ENCODE measurements around the gene DGLUCY.
"Not testable (repeated sequence)": the region's sequence is repeated elsewhere in the genome, so short reads cannot be mapped to it uniquely, and the experiment has no call there.

Gene DGLUCY

DNA sequence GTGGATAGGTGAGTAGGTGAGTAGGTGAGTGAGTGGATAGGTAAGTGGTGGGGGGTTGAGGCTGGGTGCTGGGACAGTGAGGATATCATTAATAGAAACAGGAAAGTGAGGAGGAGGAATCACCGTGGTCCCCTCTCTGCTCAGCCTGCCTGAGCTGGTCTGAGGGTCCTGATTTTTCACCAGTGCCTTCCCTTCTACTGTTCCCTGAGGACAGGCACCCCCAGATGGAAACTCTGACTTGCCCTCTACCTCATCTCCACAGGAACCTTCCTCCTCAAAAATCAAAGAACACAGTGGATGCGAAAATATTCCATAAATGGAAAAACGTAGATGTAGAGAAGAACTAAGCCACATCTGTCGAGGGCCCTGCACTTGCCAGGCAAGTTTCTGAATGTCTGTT lies 128.8 kb downstream of the DGLUCY start:
- no peak for DNase-seq (ENCODE audit: low read depth)

DNA sequence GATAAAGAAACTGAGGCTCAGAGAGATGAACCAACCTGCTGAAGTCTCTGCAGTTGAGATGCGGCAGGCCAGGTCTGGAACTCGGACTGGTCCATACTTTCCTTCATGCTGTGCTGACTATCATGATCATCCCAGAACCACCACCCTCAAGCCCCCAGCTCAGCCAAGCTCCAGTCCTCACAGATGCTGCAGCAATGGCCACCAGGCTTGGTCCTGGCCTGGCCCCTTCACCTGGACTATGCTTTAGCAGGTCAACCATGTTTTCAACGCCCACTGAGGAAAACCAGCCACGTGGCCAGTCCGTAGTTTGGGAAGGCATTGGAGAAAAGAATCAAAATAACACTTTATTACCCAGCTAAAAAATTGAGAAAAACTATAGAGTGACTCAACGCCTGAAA lies 129.2 kb downstream of the DGLUCY start:
- no peak for DNase-seq (ENCODE audit: low read depth)
- TF ChIP-seq, protein P1, sequence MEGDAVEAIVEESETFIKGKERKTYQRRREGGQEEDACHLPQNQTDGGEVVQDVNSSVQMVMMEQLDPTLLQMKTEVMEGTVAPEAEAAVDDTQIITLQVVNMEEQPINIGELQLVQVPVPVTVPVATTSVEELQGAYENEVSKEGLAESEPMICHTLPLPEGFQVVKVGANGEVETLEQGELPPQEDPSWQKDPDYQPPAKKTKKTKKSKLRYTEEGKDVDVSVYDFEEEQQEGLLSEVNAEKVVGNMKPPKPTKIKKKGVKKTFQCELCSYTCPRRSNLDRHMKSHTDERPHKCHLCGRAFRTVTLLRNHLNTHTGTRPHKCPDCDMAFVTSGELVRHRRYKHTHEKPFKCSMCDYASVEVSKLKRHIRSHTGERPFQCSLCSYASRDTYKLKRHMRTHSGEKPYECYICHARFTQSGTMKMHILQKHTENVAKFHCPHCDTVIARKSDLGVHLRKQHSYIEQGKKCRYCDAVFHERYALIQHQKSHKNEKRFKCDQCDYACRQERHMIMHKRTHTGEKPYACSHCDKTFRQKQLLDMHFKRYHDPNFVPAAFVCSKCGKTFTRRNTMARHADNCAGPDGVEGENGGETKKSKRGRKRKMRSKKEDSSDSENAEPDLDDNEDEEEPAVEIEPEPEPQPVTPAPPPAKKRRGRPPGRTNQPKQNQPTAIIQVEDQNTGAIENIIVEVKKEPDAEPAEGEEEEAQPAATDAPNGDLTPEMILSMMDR (conservative IDR thresholded peaks at IDR 0.05; ENCODE audit: low read depth, low read length), result no peak
- H3K4me3 ChIP-seq (ENCODE audit: low read depth, low read length), result no peak overlapping the region

More for the DNA sequence above, 128.8 kb downstream of the DGLUCY start:
- H3K4me3 ChIP-seq (ENCODE audit: low read depth, low read length), result no peak overlapping the region
- TF ChIP-seq, protein P1 (conservative IDR thresholded peaks at IDR 0.05; ENCODE audit: low read depth, low read length), result no peak

DNA sequence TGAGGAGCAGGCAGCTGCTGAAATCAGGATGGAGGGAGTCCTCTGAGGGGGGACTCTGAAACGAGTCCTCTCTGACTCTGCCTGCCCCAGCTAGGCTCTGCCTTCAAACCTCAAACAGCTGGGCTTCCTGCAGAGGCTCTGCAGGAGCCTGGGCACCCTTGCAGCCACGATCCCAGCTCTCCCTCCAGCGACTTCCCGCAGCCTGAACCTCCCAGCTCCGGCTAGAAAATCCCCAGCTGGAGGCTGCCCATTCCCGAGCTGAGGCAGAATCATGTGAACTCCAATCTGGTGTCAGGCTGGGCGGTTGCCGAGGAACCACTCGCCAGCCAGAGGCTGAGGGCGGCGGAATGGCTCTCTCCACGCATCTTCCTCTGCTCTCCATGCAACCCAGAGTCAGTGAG lies 130.6 kb downstream of the DGLUCY start, which contains the start of gene GPR68:
GPR68 (minus strand) TSS at position 204 of the 401 bp plus-strand sequence. CDS start 9,654 bp downstream, outside the sequence.
- no peak within 1 kb of the TSS for H3K4me3 ChIP-seq (ENCODE audit: low read depth, low read length)
- TF ChIP-seq, protein P1 (conservative IDR thresholded peaks at IDR 0.05; ENCODE audit: low read depth, low read length), result no peak
- peak; percentile 56 for DNase-seq (ENCODE audit: low read depth)

DNA sequence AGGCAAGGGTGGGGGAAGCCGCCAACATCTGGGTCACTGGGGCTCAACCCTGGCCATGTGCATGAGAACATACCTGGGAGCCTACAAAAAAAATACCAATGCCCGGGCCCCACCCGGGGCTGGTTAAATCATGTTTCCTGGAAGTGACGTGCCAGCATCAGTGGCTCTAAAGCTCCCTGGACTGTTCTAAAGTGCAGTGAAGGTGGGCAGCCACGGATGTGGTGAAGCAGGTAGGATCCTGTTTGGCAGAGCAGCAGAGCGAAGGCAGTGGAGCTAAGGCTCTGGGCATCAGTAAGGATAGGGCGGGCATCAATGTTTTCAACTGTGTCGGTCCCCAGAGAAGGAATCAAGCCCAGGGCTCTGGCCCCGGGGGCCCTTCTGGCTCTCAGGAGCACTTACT lies 131.2 kb downstream of the DGLUCY start:
- TF ChIP-seq, protein P1 (conservative IDR thresholded peaks at IDR 0.05; ENCODE audit: low read depth, low read length), result no peak
- H3K4me3 ChIP-seq (ENCODE audit: low read depth, low read length), result no peak overlapping the region
- DNase-seq (ENCODE audit: low read depth), result no peak

DNA sequence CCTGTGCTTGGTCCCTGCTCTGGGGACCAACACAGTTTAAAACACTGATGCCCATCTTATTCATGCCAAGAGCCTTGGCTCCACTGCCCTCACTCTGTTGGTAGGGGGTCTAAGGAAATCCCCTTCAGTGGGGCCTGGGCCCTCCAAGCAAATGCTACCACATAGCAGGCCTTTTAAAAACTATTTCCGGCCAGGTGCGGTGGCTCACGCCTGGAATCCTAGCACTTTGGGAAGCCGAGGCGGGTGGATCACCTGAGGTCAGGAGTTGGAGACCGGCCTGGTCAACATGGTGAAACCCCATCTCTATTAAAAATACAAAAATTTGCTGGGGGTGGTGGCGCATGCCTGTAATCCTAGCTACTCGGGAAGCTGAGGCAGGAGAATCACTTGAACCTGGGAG lies 131.7 kb downstream of the DGLUCY start:
- H3K4me3 ChIP-seq (ENCODE audit: low read depth, low read length); DNase-seq (ENCODE audit: low read depth): not testable (repeated sequence)

DNA sequence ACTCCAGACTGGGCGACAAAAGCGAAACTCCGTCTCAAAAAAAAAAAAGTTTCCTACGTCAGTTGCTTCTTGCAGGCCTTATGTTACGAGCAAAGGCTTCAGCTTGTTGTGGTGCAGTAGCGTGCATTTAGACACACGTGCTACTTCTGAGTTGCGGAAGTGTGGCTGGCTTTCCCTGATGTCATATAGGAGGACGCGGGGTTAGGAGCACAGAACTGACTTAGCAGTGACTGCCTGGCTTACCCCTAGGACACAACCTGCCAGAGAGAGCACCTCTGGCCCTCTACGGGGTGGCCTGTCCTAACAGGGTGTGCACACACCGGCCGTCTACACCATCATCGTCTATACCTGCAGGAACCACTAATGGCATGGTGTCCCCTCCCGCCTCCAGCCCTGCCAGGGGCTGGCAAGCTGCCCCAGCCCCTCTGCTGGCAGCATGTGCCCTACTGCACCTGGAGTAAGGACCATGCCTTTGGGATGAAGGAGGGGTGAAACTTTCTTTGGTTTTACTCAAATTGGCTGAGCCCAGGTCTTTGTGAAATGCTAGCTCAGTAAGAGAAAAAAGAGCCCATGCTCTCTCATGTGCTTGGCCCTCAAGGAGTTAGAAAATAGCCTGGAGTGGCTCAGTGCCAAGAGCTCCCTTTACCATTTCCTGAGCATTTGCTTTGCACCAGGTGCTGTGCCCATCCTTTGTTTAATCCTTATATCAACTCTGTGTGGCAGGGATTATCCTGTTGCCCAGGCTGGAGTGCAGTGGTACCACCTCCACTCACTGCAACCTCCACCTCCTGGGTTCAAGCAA lies 132.4 kb downstream of the DGLUCY start:
- no peak overlapping the region for H3K4me3 ChIP-seq (ENCODE audit: low read depth, low read length)
- TF ChIP-seq, protein P1 (conservative IDR thresholded peaks at IDR 0.05; ENCODE audit: low read depth, low read length), result no peak
- DNase-seq (ENCODE audit: low read depth), result no peak

DNA sequence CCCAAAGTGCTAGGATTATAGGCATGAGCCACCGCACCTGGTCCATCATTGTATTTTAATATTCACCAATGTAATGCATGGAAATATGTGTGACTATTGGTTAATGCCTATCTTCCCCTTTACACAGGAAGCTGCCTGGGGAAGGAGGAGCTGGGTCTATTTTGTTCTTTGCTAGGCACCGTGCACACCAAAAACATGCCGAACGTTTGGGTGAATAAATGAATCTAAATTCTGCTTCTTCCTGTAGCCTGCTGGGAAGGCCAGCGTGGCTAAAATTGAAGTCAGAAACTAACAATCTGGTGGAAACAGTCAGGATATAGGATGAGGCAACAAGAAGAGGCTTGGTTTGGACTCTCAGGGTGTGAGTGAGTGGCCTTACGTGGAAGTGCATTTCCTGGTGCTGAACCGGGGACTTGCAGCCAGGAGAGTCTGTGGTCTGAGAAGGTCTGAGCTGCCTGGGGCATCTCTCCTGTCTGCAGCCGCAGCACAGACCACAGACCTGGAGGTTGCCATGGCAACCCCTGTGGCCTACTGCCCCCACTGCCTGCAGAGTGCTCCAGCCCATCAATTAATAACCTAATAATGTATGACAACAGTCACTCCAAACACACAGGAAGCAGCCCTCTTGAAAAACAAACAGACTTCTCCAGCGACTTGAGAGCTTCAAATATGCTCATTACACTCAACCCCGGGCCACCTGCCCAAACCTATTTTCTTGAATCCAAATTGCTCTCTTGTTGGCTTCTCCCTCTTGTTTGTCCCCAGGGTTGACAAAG lies 136.2 kb downstream of the DGLUCY start:
- no peak overlapping the region for H3K4me3 ChIP-seq (ENCODE audit: low read depth, low read length)
- DNase-seq (ENCODE audit: low read depth), result peak; percentile 32
- TF ChIP-seq, protein P1 (conservative IDR thresholded peaks at IDR 0.05; ENCODE audit: low read depth, low read length), result no peak
